ENCODE measurements around the gene HS3ST3A1. TPM values are rescaled to one million over a fixed set of nuclear protein-coding genes. Genes with fewer than 3 reads are reported as not detected.

HS3ST3A1 gene
- total and polyA plus RNA-seq, 2 of the 4 experiments (the other 2 are of a cell fraction) = 8.8 to 9.0 TPM

DNA sequence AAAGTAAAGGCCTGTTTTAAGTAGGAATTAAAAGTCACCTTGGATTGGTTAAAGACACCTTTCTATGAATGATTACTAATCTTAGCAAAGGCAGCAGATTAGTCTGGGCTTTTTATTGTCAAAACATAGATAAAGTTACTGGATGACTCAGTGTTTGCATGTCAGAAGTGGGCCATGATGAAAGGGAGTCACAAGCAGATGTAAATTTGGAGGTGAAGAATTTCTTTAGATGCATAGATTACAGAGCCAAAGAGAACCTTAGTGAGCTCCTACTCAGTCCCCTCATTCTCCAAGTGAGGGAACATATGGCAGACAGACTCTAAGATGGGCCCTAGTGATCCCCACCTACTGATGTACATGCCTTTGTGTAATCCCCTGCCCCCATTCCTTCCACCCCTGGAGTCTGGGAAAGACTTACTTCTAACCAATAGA lies 124.5 kb downstream of the HS3ST3A1 start:
- peak; percentile 61 for ATAC-seq (ENCODE audit: low read depth)
- H3K36me3 ChIP-seq (ENCODE audit: control insufficient read depth, insufficient read depth, low read length) = no peaks in the 10 kb centered on the region
- H3K4ac ChIP-seq (ENCODE audit: low read depth, low read length) = peak overlapping the region; percentile 48; the same call in 1 of the 2 replicates
- no peak overlapping the region for H3K56ac ChIP-seq (ENCODE audit: extremely low read depth, insufficient read depth, low read length)
- peaks cover 10% of the 10 kb centered on the region for H3K9me3 ChIP-seq (ENCODE audit: control insufficient read depth, insufficient read depth, low read length)
- intact Hi-C loops (cut with micrococcal nuclease) (no loop called here), dilution Hi-C loops (cut with HindIII; ENCODE audit: low sequenced_read_pairs, unreplicated experiment) (no loop called here), in situ Hi-C loops (cut with MboI; ENCODE audit: low sequenced_read_pairs) (no loop called here)
- H3K27ac ChIP-seq (ENCODE audit: insufficient read depth, low read length) = no peak overlapping the region
- peaks cover 6% of the 10 kb centered on the region for H3K4me1 ChIP-seq (ENCODE audit: control insufficient read depth, insufficient read depth, low read length)
- no peak overlapping the region; the same call in 2 of the 3 replicates for H2BK15ac ChIP-seq (ENCODE audit: low read depth, low read length)
- no peak overlapping the region for H2BK120ac ChIP-seq (ENCODE audit: low read depth, low read length)
- ChIA-PET CTCF (no interaction called here), POLR2A (ENCODE audit: unreplicated experiment) (no interaction called here)
- H3K4me2 ChIP-seq (ENCODE audit: low read depth, low read length) = no peak overlapping the region
- H3K14ac ChIP-seq (replicated peaks; ENCODE audit: low read depth, low read length) = no peak overlapping the region; the same call in 1 of the 2 replicates
- 0 out of 2 replicates have a peak, but pooled peaks cover 1% of the 10 kb centered on the region for H3K27me3 ChIP-seq (ENCODE audit: control insufficient read depth, insufficient read depth, low read length)
- H2AK5ac ChIP-seq (ENCODE audit: low read depth, low read length) = no peak overlapping the region; the same call in 1 of the 2 replicates
- no peak overlapping the region for H4K8ac ChIP-seq (ENCODE audit: low read depth in 2 of 2, low read length in 2 of 2)
- H3K18ac ChIP-seq (ENCODE audit: low read depth, low read length) = peak overlapping the region; percentile 24
- no peaks in the 10 kb centered on the region for H3K9me1 ChIP-seq (ENCODE audit: insufficient read depth, low read length)
- no peak overlapping the region for H2BK5ac ChIP-seq (ENCODE audit: low read depth, low read length, poor library complexity, severe bottlenecking)
- H4K5ac ChIP-seq (ENCODE audit: low read depth, low read length) = no peak overlapping the region
- H3K23ac ChIP-seq (ENCODE audit: low read depth, low read length) = no peak overlapping the region
- H2AK9ac ChIP-seq (replicated peaks; ENCODE audit: low read depth, low read length, poor library complexity) = no peak overlapping the region
- no peak overlapping the region for H4K91ac ChIP-seq (ENCODE audit: insufficient read depth, low read depth, low read length)
- no peak overlapping the region for H3K9ac ChIP-seq (ENCODE audit: low read depth, low read length)
- H3K79me1 ChIP-seq (ENCODE audit: low read depth in 1 of 2, low read length in 2 of 2) = no peaks in the 10 kb centered on the region
- no TSS peak for BruUV-seq (replicated peaks)
- H4K20me1 ChIP-seq (ENCODE audit: insufficient read depth, low read length) = no peaks in the 10 kb centered on the region
- peak; percentile 74 for TF ChIP-seq FOS (IDR thresholded peaks at IDR 0.05; ENCODE audit: low read depth, low read length)
- peak; percentile 43; the same call in 1 of the 2 replicates for TF ChIP-seq CEBPB (IDR thresholded peaks at IDR 0.05; ENCODE audit: low read depth, low read length)
- TF ChIP-seq MAZ (IDR thresholded peaks at IDR 0.05; ENCODE audit: borderline replicate concordance, low read depth, low read length) = no peak
- TF ChIP-seq BHLHE40 (IDR thresholded peaks at IDR 0.05; ENCODE audit: low read depth, low read length) = 0 out of 2 replicates have a peak, but pooled peaks have one; percentile 47
- H2BK20ac ChIP-seq (ENCODE audit: low read depth, low read length) = 0 out of 2 replicates have a peak overlapping the region, but pooled peaks have one; percentile 11
- no peak overlapping the region for H2AFZ ChIP-seq (replicated peaks; ENCODE audit: low read length, poor library complexity)
- H3K4me3 ChIP-seq (ENCODE audit: insufficient read depth, low read depth, low read length) = no peak overlapping the region
- DNase-seq = peak; percentile 75
